ENCODE measurements around the gene KRT14.

DNA sequence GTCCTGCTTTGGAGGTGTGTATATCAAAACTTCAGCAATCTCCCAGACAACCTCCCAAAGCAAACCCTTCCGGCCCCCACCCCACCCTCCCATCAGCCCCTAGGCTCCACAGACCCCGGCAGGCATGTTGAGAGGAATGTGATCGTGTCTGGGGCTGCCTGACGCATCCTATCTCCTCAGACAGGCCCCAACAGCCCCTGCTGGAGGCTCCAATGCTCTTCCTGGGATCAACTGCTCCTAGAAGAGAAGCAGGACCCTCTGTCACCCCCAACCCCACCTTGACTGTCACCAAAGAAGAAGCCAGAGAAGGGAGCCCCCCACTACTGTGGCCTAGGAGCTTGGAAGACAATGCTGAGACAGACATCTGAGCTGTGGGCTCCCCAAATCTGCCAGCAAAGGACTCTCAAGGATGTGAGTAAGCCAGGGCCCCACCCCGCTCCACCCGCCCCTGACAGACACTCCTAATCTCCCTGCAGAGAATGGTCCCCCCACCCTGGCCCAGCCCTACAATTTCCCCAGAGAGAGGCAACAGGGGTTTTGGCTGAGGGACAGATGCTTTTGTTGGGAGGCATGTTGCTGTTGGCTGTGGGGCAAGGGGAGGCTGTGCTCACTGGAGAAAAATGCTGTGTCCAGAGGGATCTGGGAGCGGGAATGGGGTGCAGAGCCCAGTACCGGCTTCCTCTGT, 1.6 kb upstream of the KRT14 start:
- TF ChIP-seq, protein P1, sequence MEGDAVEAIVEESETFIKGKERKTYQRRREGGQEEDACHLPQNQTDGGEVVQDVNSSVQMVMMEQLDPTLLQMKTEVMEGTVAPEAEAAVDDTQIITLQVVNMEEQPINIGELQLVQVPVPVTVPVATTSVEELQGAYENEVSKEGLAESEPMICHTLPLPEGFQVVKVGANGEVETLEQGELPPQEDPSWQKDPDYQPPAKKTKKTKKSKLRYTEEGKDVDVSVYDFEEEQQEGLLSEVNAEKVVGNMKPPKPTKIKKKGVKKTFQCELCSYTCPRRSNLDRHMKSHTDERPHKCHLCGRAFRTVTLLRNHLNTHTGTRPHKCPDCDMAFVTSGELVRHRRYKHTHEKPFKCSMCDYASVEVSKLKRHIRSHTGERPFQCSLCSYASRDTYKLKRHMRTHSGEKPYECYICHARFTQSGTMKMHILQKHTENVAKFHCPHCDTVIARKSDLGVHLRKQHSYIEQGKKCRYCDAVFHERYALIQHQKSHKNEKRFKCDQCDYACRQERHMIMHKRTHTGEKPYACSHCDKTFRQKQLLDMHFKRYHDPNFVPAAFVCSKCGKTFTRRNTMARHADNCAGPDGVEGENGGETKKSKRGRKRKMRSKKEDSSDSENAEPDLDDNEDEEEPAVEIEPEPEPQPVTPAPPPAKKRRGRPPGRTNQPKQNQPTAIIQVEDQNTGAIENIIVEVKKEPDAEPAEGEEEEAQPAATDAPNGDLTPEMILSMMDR (conservative IDR thresholded peaks at IDR 0.05 in 1 of 2, IDR thresholded peaks at IDR 0.05 in 1 of 2; ENCODE audit: low read depth in 1 of 2, low read length in 2 of 2), result no peak
- no peak for TF ChIP-seq EZH2 (IDR thresholded peaks at IDR 0.05; ENCODE audit: low read length, missing control alignments)

Measured in fibroblast of lung (primary cell).